Activated CD4-positive, alpha-beta T cell treated with anti-CD3 and anti-CD28 coated beads, Interleukin-10, Interleukin-2, amounts not matched to agents 100 ng/mL and 50 ng/mL, durations not matched to agents 16 hours and 8 hours (primary cell): Measurements from ENCODE around the gene PRSS53.
"Not testable (repeated sequence)": the region's sequence is repeated elsewhere in the genome, so short reads cannot be mapped to it uniquely, and the experiment has no call there.

ENCODE experiments used
- DNase-seq: peaks from one replicate; pipeline ENCODE4 v3.0.0-alpha.2; 2020

Gene PRSS53

DNA sequence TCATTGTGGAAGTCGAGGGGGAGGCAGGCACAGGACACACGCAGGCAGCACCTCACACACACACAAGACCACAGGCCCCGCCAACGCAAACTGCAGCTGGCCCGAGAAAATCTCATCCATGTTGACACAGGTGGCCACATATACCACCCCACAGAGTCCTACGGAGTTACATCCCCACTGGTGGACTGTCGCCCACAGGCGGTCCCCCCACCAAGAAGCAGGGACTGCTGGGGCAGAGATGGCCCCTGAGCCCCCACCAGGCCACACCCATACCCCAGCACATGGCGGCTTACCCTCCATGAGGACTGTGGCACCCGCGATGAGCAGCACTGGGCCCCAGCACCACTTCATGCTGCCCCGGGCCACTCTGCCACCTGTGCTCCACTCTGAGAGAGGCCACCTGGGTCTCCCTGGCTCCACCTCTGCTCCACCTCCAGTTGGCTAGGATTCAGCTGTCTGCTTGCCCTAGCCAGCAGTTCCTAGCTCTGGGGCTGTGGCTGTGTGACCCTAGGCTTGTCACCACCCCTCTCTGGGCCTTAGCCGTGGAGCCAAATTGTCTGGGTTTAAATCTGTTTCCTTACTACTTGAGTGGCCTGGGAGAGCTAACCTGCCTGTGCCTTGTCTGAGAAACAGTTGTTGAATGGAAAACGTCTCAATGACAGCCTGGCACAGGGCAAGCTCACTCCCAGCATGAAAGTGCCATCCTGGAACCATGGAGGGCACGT, at the start of gene PRSS53:
PRSS53 (minus strand) TSS at position 485 of the 725 bp plus-strand sequence; CDS start at position 351, 134 bp downstream.
- DNase-seq = no peak

DNA sequence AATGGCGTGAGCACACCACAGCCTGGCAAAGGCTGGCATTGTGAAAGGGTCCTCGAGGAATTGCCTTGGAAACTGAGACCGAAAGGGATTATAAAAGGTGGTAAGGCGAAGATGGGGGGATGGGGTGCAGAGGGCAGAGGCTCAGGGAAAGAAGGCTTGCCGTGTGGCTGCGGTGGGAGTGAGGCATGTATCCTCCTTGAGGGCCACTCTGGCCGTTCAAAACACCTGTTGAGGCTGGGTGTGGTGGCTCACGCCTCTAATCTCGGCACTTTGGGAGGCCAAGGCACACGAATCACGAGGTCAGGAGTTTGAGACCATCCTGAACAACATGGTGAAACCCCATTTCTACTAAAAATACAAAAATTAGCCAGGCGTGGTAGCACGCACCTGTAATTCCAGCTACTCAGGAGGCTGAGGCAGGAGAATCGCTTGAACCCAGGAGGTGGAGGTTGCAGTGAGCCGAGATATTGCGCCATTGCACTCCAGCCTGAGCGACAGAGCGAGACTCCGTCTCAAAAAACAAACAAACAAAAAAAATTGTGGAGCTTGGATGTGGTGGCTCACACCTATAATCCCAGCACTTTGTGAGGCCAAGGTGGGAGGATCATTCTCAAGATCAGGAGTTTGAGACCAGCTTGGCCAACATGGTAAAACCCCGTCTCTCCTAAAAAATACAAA, 48.2 kb upstream of the PRSS53 start:
- not testable (repeated sequence) for DNase-seq

DNA sequence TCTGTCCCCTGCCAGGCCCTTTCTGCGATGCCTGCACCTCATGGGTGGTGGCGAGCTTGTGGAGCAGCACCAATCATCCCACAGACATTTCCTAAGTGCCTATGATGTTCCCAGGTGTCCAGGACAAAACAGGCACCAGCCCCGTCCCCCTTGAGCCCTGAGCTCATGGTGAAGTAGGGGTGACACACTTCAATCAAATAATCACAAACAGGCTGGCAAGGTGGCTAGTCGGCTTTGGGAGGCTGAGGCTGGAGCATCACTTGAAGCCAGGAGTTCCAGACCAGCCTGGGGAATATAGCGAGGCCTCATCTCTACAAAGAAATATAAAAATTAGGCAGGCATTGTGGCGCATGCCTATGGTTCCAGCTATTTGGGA, 47.5 kb upstream of the PRSS53 start:
- no peak for DNase-seq

DNA sequence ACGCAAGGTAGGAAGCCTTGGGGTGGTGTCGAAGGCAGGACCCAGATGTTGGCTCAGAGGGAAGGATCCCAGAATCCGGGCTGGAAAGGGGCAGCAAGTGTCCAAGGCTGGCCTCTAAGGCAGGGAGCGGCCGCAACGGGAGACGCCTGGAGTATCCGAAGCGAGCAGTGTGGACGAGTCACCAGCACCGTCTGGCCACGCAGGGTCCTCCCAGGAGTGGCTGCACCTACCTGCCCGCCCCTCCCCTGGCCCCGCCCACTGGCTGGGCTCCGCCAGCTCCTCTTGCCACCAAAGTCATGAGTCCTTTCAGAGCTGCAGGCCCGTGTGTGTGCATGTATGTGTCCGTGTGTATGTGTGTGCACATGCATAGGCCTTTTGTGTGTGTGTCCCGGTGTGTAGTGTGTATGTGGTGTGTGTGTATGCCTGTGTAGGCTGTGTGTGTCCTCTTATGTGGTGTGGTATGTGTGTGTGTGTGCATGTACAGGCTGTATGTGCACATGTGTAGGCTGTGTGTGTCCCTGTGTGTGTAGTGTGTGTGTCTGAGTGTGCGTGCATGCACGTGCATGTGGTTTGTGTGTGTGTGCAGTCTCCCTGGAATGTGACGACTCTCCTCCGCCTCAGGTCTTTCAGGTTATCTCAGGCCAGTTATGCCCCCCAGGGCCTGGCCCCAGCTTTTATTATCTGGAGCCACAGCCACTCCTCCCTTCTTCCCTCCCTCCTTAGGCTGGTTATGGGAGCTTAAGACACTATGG, 47.0 kb upstream of the PRSS53 start, which contains the start of gene PRSS8:
PRSS8 (minus strand) TSS at position 193 of the 752 bp plus-strand sequence. CDS start 229 bp downstream, outside the sequence.
- DNase-seq = no peak

DNA sequence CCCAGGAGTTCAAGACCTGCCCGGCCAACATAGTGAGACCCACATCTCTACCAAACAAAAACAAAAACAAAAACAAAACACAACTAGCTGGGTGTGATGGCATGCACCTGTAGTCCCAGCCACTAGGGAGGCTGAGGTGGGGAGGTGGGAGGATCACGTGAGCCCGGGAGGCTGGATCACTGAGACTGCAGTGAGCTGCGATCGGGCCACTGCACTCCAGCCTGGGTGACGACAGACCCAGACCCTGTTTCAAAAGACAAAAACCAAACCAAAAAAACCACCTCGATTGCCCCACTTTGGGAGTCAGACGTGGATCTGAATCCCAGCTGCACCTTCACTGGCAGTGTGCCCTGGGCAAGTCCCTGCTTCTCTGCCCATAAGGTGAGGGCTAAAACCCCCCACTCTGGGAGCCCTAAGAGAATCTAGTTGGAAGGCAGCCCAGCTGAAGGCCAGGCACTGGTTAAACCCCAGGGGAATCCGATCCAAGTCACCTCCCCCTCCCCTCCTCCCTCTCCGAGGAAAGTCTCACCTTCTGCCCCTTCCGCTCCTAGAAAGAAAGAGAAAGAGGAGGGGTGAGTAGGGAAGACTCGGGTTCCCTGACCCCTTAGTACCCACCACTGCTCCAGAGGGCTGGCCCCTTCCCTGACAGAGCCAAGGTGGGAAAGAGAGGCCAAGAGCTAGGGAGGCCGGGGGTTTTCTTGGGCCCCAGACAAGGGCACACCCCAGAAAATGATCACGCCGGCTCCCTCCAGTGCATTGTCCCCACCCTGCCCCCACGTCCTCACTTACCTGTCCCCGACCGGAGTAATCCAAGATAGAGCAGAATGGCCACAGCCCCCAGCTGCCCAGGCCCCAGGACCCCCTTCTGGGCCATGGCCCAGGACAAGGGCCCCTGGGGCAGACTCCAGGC, 46.1 kb upstream of the PRSS53 start:
- DNase-seq = no peak

DNA sequence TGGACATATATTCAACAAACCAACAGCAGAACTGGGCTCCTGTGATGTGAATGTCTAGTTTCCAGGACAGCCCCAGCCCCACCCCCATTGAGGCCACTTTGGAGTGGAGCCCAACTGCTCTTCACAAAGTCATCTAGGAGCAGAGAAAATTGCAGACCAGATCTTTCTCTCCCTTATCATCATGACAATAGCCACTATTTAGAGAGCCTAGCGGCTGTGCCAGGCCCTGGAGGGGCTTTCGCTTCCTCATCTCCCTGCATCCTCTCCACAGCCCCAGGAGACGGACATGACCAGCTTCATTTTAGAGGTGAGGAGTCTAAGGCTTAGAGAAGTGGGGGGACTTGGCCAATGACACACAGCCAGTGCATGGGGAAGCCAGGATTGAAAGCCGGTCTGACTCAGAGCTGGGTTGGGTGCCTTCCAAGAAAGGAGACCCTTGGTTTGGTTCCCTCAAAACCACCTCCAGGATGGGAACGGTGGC, 45.4 kb upstream of the PRSS53 start:
- no peak for DNase-seq

DNA sequence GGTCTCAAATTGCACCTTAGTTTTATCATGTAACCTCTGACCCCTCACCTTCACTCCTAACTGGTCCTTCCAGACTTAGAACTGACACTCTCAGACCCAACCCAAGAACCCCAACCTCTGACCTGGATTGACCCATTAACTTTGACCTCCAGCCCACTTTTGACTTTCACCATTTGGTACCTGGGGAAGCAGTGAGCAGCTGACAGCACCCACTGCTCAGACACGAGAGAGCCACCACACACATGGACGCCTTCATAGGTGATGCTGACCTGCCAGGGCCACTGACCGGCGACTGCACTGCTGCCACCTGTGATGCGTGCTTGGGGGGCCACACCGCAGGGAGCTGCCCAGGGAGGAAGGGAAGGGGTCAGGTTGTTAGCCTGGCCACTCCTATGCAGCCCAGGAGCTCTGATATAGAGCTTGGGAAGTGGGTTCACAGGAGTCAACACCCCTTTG, 44.3 kb upstream of the PRSS53 start:
- DNase-seq = no peak

DNA sequence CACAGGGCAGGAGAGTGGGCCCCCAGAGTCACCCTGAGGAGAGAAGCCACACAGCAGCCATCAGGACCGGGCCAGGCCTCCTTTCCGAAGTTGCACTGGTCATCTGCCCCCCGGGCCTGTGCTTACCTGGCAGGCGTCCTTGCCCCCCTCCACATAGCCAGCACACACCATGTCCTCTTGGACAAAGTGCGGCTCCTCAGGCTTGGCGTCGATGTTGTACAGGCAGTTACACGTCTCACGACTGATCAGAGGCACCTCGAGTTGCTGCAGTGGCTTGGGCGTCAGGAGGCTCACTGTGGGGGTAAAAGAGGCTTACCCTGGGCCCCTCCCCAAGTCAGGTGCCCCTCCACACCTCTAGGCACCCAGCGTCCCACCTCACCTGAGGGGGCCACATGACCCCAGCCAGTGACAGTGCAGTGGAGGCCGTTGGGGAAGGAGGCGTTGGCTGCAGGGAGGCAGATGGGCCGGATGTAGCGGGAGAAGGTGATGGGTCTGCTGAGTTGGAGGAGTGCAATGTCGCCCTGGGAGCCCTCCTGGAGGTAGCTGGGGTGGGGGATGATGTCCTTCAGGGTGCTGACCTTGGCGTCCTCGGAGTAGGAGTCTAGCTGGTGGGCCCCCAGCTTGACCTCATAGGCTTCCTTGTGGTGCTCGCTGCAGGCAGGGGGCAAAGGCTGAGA, 43.7 kb upstream of the PRSS53 start:
- no peak for DNase-seq

DNA sequence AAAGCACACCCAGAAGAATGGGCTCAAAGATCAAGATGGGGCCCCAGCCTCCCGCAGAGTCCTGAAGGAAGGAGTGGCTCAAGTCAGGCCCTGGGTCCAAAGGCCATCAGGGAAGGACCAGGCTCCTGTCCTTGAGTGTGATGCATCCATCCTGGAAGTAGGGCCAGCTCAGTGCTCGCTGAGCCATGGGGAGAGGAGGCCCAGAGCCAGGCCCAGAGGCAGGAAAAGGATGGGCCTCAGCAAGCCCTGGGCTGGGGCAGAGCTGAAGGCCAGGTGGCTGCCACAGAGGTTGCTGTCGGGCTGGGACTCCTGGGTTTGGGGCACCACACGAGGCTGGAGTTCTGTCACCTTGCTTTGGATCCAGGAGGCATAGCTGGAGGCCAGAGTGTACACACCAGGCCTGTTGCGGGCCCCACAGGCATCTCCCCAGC, 43.1 kb upstream of the PRSS53 start:
- DNase-seq = no peak

DNA sequence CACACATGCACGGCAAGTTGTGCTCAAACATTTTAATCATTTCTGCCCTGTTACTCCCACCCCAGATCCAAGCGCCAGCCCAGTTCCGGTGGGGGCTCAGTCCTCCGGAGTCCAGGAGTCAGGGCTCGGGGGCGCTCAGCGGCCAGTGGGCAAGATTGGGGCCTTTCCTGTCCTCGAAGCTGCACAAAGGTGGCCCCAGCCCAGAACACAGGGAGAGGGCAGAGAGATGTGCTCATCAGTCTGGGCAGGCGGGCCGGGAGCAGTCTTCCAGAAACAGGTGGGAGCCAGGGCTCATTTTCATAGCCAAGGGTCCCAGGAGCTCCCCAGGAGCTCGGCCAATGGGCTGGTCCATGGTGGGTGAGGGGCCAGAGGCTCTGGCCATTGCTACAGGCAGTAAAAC, 42.7 kb upstream of the PRSS53 start:
- no peak for DNase-seq

DNA sequence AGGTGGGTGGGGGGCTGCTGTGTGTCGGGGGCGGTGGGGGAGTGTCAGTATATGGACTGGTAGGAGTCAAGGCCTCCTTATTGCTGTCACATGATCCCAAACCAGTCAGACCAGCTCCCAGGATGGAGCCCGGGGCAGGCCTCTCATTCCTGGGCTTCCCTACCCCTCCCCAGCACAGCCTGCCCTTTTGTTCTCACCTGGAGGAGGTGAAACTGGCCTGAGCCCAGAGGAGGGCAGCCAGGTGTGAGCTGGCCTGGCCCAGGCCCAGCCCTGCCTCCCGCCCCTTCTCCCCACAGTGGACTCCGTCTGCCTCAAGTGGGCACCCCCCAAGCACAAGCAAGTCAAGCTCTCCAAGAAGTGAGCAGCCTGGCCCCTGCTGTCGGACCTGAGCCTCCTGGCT, 42.2 kb upstream of the PRSS53 start:
- no peak for DNase-seq

DNA sequence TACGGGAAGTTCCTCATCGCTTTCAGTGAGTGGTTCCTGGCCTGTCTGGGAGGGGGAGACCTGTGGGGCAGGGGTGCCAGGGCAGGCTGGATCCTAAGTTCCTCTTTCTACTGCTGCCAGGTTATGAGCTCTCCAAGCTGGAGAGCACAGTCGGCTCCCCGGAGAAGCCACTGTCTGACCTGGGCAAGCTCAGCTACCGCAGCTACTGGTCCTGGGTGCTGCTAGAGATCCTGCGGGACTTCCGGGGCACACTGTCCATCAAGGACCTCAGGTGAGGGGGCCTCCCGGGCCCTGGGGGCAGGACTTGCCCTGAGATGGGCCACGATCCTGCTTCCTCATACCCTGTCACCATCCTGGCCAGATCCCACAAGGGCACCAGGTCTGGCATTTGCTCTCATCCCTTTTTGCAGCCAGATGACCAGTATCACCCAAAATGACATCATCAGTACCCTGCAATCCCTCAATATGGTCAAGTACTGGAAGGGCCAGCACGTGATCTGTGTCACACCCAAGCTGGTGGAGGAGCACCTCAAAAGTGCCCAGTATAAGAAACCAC, 41.7 kb upstream of the PRSS53 start:
- DNase-seq = no peak

DNA sequence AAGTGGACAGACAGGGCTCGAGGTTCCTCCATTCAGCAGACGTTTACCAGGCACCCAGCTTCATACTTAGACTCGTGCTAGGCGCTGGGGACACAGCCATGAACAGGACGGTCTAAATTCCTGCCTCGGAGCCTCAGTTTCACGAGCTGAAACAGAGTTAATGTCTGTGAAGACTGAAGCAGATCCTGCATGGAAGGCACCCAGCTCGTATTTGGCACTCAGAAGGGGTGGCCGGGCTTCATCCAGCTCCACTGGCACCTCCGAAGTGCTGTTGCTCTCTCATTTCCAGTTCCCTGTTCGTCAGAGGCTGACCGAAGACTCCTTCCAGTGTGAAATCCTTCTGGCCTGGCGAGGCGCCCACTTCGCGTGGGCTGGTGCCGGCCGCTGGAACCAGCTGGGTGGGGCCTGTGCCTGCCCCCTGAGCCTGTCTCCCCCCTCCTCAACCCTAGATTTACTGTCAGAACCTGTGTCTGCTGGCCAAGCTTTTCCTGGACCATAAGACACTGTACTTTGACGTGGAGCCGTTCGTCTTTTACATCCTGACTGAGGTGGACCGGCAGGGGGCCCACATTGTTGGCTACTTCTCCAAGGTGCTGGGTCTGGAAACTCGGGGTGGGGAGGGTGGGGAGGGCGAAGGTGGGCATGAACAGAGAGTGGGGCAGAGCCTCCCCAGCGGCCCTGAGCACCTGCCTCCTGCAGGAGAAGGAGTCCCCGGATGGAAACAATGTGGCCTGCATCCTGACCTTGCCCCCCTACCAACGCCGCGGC, 41.0 kb upstream of the PRSS53 start:
- no peak for DNase-seq

DNA sequence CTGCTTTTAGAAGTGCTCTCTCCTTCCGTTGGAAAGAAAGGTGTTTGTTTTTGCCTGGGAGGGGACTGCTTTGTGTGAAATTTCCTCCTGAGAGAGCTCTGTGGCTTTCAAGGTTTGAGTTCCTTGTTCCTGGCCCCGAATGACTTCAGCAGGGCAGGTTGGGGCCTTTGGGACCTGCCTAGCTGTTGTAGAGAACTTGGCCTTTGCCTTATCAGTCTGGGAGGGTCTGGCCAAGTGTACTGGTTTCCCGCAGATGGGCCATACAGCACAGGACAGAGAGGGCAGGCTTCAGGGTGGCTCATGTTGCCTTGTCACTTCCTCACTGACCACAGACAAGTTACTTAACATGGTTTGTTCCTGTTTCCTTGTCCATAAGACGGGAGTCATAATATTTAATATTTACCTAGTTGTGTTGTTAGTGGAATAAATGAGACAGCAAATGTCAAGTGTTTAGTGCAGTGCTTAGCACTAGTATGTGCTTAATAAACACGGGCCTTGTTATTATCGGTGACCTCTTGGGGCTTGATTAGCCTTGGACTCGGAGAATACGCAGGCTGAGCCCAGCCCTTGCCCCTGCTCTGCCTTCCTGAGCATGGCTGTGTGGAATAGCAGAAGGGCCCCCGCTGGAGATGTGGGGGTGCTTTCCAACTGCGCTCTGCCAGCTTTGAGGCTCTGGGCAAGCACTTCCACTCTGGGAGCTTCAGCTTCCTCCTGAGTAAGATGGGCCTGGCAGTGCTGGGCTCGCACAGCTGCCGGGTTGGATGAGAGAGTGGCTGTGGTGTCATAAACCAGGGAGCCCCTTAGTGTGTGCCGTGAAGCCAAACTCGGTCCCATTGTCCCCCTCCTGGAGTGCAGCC, 40.2 kb upstream of the PRSS53 start:
- DNase-seq = no peak

DNA sequence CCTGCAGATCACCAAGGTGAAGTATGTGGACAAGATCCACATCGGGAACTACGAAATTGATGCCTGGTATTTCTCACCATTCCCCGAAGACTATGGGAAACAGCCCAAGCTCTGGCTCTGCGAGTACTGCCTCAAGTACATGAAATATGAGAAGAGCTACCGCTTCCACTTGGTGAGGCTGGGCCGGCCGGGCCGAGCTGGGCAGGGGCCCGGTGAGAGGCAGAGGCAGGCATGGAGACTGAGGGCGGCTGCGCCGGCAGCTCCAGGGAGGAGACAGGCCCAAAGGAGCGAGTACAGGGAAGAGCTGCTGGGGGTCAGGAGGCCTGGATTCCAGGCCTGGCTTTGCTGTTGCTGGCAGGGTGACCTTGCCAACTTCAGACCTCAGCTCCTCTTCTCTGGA, 38.4 kb upstream of the PRSS53 start:
- DNase-seq = no peak

DNA sequence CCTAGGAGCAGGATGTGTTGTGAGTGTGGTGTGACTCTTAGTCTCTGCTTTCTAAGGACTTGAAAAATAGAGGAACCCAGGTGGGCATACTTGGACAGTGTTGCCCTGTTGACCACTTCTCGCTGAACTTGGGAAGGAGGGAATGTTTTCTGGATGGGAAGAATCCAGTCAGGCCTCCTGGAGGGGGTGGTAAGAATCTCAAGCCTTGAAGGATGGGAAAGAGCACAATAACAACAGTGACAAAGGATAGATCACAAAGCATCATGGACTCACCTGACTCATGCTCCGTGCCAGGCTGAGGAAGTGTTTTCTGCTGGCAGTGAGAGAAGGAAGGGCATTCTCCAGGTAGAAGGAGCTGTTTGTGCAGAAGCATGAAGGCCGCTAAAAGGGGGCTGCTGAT, 37.1 kb upstream of the PRSS53 start:
- DNase-seq = no peak

DNA sequence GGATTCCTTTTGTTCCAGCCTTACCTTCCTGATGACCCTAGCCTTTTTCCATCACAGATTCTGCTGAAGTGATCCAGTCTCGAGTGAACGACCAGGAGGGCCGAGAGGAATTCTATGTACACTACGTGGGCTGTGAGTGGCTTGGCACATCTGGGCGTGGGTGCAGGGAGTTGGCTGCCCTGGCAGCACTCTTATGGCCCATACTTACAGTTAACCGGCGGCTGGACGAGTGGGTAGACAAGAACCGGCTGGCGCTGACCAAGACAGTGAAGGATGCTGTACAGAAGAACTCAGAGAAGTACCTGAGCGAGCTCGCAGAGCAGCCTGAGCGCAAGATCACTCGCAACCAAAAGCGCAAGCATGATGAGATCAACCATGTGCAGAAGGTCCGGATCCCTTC, 31.4 kb upstream of the PRSS53 start:
- DNase-seq = no peak

DNA sequence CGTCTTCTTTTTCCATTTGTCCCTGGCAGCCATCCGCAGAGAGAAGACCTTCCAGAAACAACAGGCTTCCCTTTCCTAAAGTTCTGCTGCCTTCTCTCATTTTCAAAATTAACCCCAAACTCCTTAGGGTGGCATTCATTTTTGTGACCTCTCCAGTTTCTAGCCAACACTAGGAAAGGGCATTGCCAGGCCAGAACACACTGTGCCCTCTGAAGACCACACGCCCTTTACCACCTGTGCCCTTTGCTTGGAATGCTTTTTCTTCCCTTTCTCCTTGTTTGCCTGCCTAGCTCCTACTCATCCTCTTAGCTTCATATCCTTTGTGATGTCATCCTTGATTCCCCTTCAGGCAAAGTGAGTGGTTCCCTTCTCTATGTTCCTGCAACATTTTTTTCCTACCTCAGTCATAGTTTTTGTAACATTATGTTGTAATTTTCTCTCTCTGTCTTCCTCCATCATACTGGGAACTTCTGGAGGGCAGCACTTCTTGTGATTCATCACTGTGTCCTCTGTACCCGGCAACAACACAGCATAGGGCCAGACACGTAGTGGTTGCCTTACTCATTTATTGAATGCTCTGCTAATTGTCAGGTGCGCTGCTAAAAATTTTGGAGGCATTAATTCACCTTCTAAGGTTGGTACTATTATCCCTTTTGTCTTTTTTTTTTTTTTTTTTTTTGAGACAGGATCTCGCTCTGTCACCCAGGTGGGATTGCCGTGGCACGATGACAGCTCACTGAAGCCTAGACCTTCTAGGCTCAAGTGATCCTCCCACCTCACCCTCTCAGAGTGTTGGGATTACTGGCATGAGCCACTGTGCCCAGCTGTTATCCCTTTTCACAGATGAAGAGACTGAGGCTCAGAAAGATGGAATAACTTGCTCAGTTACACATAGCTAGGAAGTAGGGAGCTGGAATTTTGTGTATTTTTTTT, 29.7 kb upstream of the PRSS53 start:
- DNase-seq = no peak
